HepG2 (cell line): ENCODE data around the gene AUP1. TPM values are rescaled to one million over a fixed set of nuclear protein-coding genes. Genes with fewer than 3 reads are reported as not detected.

ENCODE experiments used
- ATAC-seq: fragments of 200-7000 bp; cut with Tn5 transposase; 3 replicates; pipeline ENCODE4 v1.9.1; 2020; ENCODE audit warnings: mild to moderate bottlenecking, moderate library complexity
- BruUV-seq: library from RNA; stranded (reverse); fragments of 400-500 nt; replicated peaks from 2 replicates; lab custom pipeline; 2021; lab: Mats Ljungman, UMichigan
- CTCF ChIA-PET: fragments of 300-600 bp; formaldehyde crosslinking; extraction: SDS; loops from one replicate; lab custom pipeline; 2021; ENCODE audit warnings: low total read pairs, inconsistent platforms, low intra/inter-chr PET ratio; lab: Yijun Ruan, JAX
- POLR2A ChIA-PET: fragments of 350-600 bp; sonication (Branson Sonifier 250); formaldehyde crosslinking; loops from one replicate; lab custom pipeline; 2020; ENCODE audit warnings: antibody characterized with exemption, inconsistent platforms; lab: Yijun Ruan, JAX
- DNase-seq: peaks from one replicate; pipeline ENCODE4 v3.0.0-alpha.2; 2015; ENCODE audit warnings: low spot score
- FAIRE-seq: peaks from 3 replicates; lab custom pipeline; 2011; peaks lifted over from hg19 to GRCh38; lab: Jason Lieb, UNC
- H2AFZ ChIP-seq: one replicate; pipeline ENCODE4 v1.6.1; 2011; ENCODE audit warnings: low read length, inconsistent platforms
- H3K27ac ChIP-seq: fragments of 300-600 bp; 3 replicates; pipeline ENCODE4 v1.8.0; 2011; ENCODE audit warnings: mixed run types, mild to moderate bottlenecking, mixed read lengths, low read length, inconsistent platforms; ENCODE audit not compliant: insufficient read depth; ENCODE audit errors: extremely low read length
- H3K27me3 ChIP-seq, 2 experiments: fragments of 200-600 bp in 1 of 2; 2 replicates in 1 of 2; 3 replicates in 1 of 2; pipeline versions ENCODE4 v1.6.0 to v1.8.0; 2011; ENCODE audit warnings: low read length in 2 of 2, mild to moderate bottlenecking in 2 of 2, moderate library complexity in 2 of 2, inconsistent platforms in 1 of 2; ENCODE audit not compliant: insufficient read depth in 2 of 2, control insufficient read depth in 1 of 2
- H3K36me3 ChIP-seq, 2 experiments: fragments of 200-600 bp in 1 of 2; replicated peaks in 1 of 2; 2 replicates in 1 of 2; 3 replicates in 1 of 2; pipeline versions ENCODE4 v1.5.1 to v1.8.0; 2011; ENCODE audit warnings: low read length in 2 of 2, inconsistent platforms in 1 of 2; ENCODE audit not compliant: insufficient read depth in 2 of 2, control insufficient read depth in 1 of 2
- H3K4me1 ChIP-seq: 2 replicates; pipeline ENCODE4 v1.5.1; 2012; ENCODE audit warnings: low read length, inconsistent platforms; ENCODE audit not compliant: insufficient read depth
- H3K4me2 ChIP-seq: 2 replicates; pipeline ENCODE4 v1.6.0; 2011; ENCODE audit warnings: low read depth, low read length, inconsistent platforms
- H3K4me3 ChIP-seq, 3 experiments: fragments of 200-600 bp in 1 of 3; sonication (generic), shearing (Covaris generic) in 1 of 3; replicated peaks in 1 of 3; 2 replicates each; pipeline ENCODE4 v1.5.1; 2011 to 2016; ENCODE audit warnings: low read length in 3 of 3, inconsistent platforms in 2 of 3, low read depth in 2 of 3, mild to moderate bottlenecking in 2 of 3, control low read depth in 1 of 3, mixed read lengths in 1 of 3; ENCODE audit not compliant: insufficient read depth in 1 of 3
- H3K79me2 ChIP-seq: one replicate; pipeline ENCODE4 v1.6.1; 2011; ENCODE audit warnings: low read length, inconsistent platforms; ENCODE audit not compliant: insufficient read depth
- H3K9ac ChIP-seq: 2 replicates; pipeline ENCODE4 v1.6.0; 2011; ENCODE audit warnings: mild to moderate bottlenecking, low read depth, low read length, inconsistent platforms; ENCODE audit not compliant: insufficient read depth
- H3K9me3 ChIP-seq: 2 replicates; pipeline ENCODE4 v1.5.1; 2012; ENCODE audit warnings: mild to moderate bottlenecking, low read length
- H4K20me1 ChIP-seq: 2 replicates; pipeline ENCODE4 v1.6.0; 2011; ENCODE audit warnings: inconsistent platforms, mild to moderate bottlenecking, low read length, moderate library complexity; ENCODE audit not compliant: insufficient read depth
- ATF7 ChIP-seq, 2 experiments: fragments of 450-650 bp in 1 of 2; sonication (generic) in 1 of 2; formaldehyde crosslinking in 1 of 2; IDR thresholded peaks; 2 replicates each; pipeline versions ENCODE4 v1.4.0 to v1.6.1; 2016 to 2020; ENCODE audit warnings: antibody characterized with exemption in 1 of 2, mild to moderate bottlenecking in 1 of 2, missing genetic modification reagents in 1 of 2
- ATRX ChIP-seq: sonication (generic); formaldehyde crosslinking; IDR thresholded peaks from 2 replicates; pipeline ENCODE4 v1.4.0; 2020; ENCODE audit warnings: missing genetic modification reagents, borderline replicate concordance
- CCDC6 ChIP-seq: sonication (generic); formaldehyde crosslinking; IDR thresholded peaks from 2 replicates; pipeline ENCODE4 v1.8.1; 2022; ENCODE audit warnings: mild to moderate bottlenecking, missing genetic modification reagents, moderate library complexity
- CENPT ChIP-seq: sonication (generic); formaldehyde crosslinking; IDR thresholded peaks from 2 replicates; pipeline ENCODE4 v1.8.0; 2022; ENCODE audit warnings: low read depth, mild to moderate bottlenecking, moderate library complexity, missing genetic modification reagents
- CERS6 ChIP-seq: sonication (generic); formaldehyde crosslinking; IDR thresholded peaks from 2 replicates; pipeline ENCODE4 v1.5.0; 2020; ENCODE audit warnings: missing genetic modification reagents
- FOXO4 ChIP-seq: sonication (generic); formaldehyde crosslinking; conservative IDR thresholded peaks from 2 replicates; pipeline ENCODE4 v1.8.1; 2023; ENCODE audit warnings: missing genetic modification reagents
- GLI4 ChIP-seq: sonication (generic); formaldehyde crosslinking; IDR thresholded peaks from 2 replicates; pipeline ENCODE4 v1.5.1; 2020; ENCODE audit warnings: missing genetic modification reagents, mild to moderate bottlenecking, moderate library complexity, borderline replicate concordance
- HDAC2 ChIP-seq: sonication (generic); formaldehyde crosslinking; IDR thresholded peaks from 2 replicates; pipeline ENCODE4 v1.4.0; 2020; ENCODE audit warnings: missing genetic modification reagents
- IKZF1 ChIP-seq: fragments of 450-650 bp; IDR thresholded peaks from 2 replicates; pipeline ENCODE4 v1.7.1; 2016
- ISX ChIP-seq: sonication (generic); formaldehyde crosslinking; conservative IDR thresholded peaks from 2 replicates; pipeline ENCODE4 v1.5.0; 2020; ENCODE audit warnings: missing genetic modification reagents
- KLF11 ChIP-seq: IDR thresholded peaks from 2 replicates; pipeline ENCODE4 v1.6.1; 2016; ENCODE audit warnings: missing compliant biosample characterization
- MLX ChIP-seq: IDR thresholded peaks from 2 replicates; pipeline ENCODE4 v1.6.1; 2016
- MXD1 ChIP-seq: sonication (generic); formaldehyde crosslinking; IDR thresholded peaks from 2 replicates; pipeline ENCODE4 v1.4.0; 2020; ENCODE audit warnings: mild to moderate bottlenecking, missing genetic modification reagents
- PITX1 ChIP-seq: sonication (generic); formaldehyde crosslinking; IDR thresholded peaks from 2 replicates; pipeline ENCODE4 v1.5.1; 2020; ENCODE audit warnings: mild to moderate bottlenecking, missing genetic modification reagents
- TEAD2 ChIP-seq: sonication (generic); formaldehyde crosslinking; IDR thresholded peaks from 2 replicates; pipeline ENCODE4 v1.9.0; 2021; ENCODE audit warnings: missing genetic modification reagents
- ZKSCAN5 ChIP-seq: sonication (generic); formaldehyde crosslinking; IDR thresholded peaks from 2 replicates; pipeline ENCODE4 v1.5.1; 2020; ENCODE audit warnings: mild to moderate bottlenecking, missing genetic modification reagents
- ZNF496 ChIP-seq: sonication (generic); formaldehyde crosslinking; IDR thresholded peaks from 2 replicates; pipeline ENCODE4 v1.8.1; 2023; ENCODE audit warnings: mild to moderate bottlenecking, moderate library complexity, missing genetic modification reagents; ENCODE audit not compliant: insufficient replicate concordance
- ZNF614 ChIP-seq: IDR thresholded peaks from 2 replicates; pipeline ENCODE4 v1.6.1; 2018; ENCODE audit warnings: missing biosample characterization, missing genetic modification reagents, inconsistent platforms, borderline replicate concordance
- ZNF713 ChIP-seq: sonication (generic); formaldehyde crosslinking; IDR thresholded peaks from 2 replicates; pipeline ENCODE4 v1.4.0; 2020; ENCODE audit warnings: mild to moderate bottlenecking, missing genetic modification reagents
- WGBS: methylation state at CpG from one replicate; pipeline ENCODE4 v1.1.6; 2017; ENCODE audit warnings: low lambda C conversion rate; 5-methylcytosine and 5-hydroxymethylcytosine counted together
- in situ Hi-C: cut with HindIII; loops from 2 replicates; pipeline ENCODE4 v1.10.0; 2017; ENCODE audit warnings: low pct_unique_long_range_greater_than_20kb; ENCODE audit not compliant: extremely low pct_ligation_motif_present
- intact Hi-C: fragments of 100-400 bp; cut with micrococcal nuclease; formaldehyde crosslinking; loops from one replicate; pipeline ENCODE4 v1.10.0; 2022; ENCODE audit not compliant: unreplicated experiment
- polyA plus RNA-seq, 8 experiments: library from polyadenylated mRNA; depleted of rRNA in 3 of 8; stranded (reverse) in 7 of 8; unstranded in 1 of 8; fragments of >200 nt; fragmentation: Illumina TruSeq in 4 of 8; extraction: Trizol in 4 of 8; gene quantifications; 2 replicates each; pipeline versions ENCODE4 v1.2.1 to v1.2.3, GENCODE V29; 2011 to 2016; ENCODE audit warnings: low read depth in 4 of 8, missing spikeins in 1 of 8, mixed read lengths in 1 of 8; ENCODE audit not compliant: insufficient read depth in 1 of 8
- total RNA-seq, 5 experiments: library from RNA; depleted of rRNA; stranded (reverse); fragments of >200 nt; fragmentation: Illumina TruSeq; extraction: Trizol; gene quantifications; 2 replicates each; pipeline ENCODE4 v1.2.3, GENCODE V29; 2016; ENCODE audit warnings: low read depth in 1 of 5

AUP1 gene
- total and polyA plus RNA-seq, 2 of the 13 experiments (the other 11 are each of a cell fraction or from before 2014, with no cell fraction given) = 174 to 267 TPM

GRCh38 chr2:74559912-74560311 is 30.4 kb upstream of the AUP1 start (continued):
- TF ChIP-seq CERS6 (no peak), MLX (CRISPR knock-in tag) (no peak), ZNF713 (no peak), KLF11 (CRISPR knock-in tag) (no peak), FOXO4 (CRISPR knock-in tag) (no peak), ATRX (CRISPR knock-in tag) (no peak), ISX (CRISPR knock-in tag) (no peak)
- TF ChIP-seq, all 625 proteins: peak for 0

- CTCF ChIA-PET = no interaction called here
- WGBS = 10% methylated on average over 7 of the region's 7 CpGs
- no TSS peak for BruUV-seq
- no peak overlapping the region; the same call in 1 of the 2 replicates for H3K4me2 ChIP-seq
- intact Hi-C loops = no loop called here
- H3K27ac ChIP-seq = no peak overlapping the region
- no peaks in the 10 kb centered on the region for H3K36me3 ChIP-seq
- DNase-seq (no peak), FAIRE-seq (peak; percentile 48), ATAC-seq (no peak)
- H3K9me3 ChIP-seq = no peaks in the 10 kb centered on the region
- peaks cover 6 to 49% of the 10 kb centered on the region in 2 experiments; a peak in 4 of 5 replicates for H3K27me3 ChIP-seq
- peaks cover 32% of the 10 kb centered on the region for H3K4me1 ChIP-seq
- in situ Hi-C loops = no loop called here
- H2AFZ ChIP-seq = no peak overlapping the region
- H3K79me2 ChIP-seq = no peaks in the 10 kb centered on the region
- H4K20me1 ChIP-seq = no peaks in the 10 kb centered on the region
- H3K4me3 ChIP-seq = no peak overlapping the region
- no peak overlapping the region for H3K9ac ChIP-seq
- POLR2A ChIA-PET = interaction anchor here (1.8 kb wide), 1 partner anchor 32 kb away, joined by 6 read pairs; the partner anchor contains the start of gene DQX1
- TF ChIP-seq MXD1 (CRISPR knock-in tag) = no peak
- no peak for TF ChIP-seq ZNF614 (CRISPR knock-in tag)
- no peak for TF ChIP-seq ZKSCAN5 (CRISPR knock-in tag)
- TF ChIP-seq CCDC6 (CRISPR knock-in tag) = no peak
- TF ChIP-seq GLI4 (CRISPR knock-in tag) = no peak
- no peak for TF ChIP-seq CENPT (CRISPR knock-in tag)
- TF ChIP-seq HDAC2 (CRISPR knock-in tag) = no peak
- TF ChIP-seq ZNF496 = no peak
- no peak for TF ChIP-seq ATF7 (IDR thresholded peaks at IDR 0.05)
- no peak for TF ChIP-seq ATF7 (CRISPR knock-in tag; IDR thresholded peaks at IDR 0.05)
- no peak for TF ChIP-seq IKZF1
- no peak for TF ChIP-seq TEAD2
- TF ChIP-seq PITX1 = no peak
Observed at GRCh38 chr2:74558284-74559230, 29.1 kb upstream of the AUP1 start.
